Measurements from ENCODE around the gene PPP1R1B. TPM values are rescaled to one million over a fixed set of nuclear protein-coding genes. Genes with fewer than 3 reads are reported as not detected.

The PPP1R1B gene
- total RNA-seq, 1 donor from 2014 or later = 0.12 TPM

DNA sequence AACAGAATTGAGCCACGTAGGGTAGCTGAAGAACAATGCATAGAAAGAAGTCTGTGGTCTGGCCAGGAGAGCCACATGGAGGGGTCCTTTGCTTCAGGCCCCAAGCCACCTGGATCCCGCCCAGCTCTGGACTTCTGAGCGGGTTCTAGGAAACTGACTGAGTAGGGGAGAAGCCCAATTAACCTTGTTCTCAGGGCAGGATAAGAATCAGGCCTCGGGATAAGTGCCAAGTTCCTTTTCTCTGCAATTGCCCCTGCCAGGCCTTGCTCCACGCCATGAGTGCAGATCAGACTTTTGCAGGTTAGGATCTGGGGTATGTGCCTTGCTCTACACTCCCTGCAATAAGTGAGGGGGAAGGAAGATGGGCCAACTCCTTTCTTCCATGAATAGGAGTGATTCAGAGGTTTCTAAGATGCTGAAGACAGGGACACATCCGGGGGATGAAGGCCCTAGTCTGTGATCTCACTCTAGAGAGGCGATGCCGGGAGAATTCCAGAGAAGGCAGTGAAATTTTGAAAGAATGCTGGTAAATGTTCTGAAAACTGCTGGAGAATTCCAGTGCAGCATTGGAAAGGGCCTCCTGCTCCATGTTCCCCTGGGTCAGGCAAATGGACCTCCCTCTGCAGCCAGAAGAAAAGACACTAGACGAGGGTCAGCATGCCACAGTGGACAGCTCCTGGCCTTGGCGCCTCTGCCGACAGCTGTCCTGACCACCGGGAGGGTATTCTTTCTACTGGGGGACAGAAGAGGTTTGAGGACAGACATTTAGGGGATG, 24.8 kb upstream of the PPP1R1B start:
- Mint-ChIP-seq H3K36me3 (ENCODE audit: low read depth) (no peaks in the 10 kb centered on the region), H3K27ac (ENCODE audit: unreplicated experiment) (no peak overlapping the region), H3K4me3 (ENCODE audit: unreplicated experiment) (no peak overlapping the region), H3K9me3 (ENCODE audit: low read depth) (no peaks in the 10 kb centered on the region), H3K27me3 (ENCODE audit: low read depth) (peaks cover 70% of the 10 kb centered on the region), H3K4me1 (ENCODE audit: low read depth) (peaks cover 8% of the 10 kb centered on the region)
- TF ChIP-seq, protein P1, sequence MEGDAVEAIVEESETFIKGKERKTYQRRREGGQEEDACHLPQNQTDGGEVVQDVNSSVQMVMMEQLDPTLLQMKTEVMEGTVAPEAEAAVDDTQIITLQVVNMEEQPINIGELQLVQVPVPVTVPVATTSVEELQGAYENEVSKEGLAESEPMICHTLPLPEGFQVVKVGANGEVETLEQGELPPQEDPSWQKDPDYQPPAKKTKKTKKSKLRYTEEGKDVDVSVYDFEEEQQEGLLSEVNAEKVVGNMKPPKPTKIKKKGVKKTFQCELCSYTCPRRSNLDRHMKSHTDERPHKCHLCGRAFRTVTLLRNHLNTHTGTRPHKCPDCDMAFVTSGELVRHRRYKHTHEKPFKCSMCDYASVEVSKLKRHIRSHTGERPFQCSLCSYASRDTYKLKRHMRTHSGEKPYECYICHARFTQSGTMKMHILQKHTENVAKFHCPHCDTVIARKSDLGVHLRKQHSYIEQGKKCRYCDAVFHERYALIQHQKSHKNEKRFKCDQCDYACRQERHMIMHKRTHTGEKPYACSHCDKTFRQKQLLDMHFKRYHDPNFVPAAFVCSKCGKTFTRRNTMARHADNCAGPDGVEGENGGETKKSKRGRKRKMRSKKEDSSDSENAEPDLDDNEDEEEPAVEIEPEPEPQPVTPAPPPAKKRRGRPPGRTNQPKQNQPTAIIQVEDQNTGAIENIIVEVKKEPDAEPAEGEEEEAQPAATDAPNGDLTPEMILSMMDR (IDR thresholded peaks at IDR 0.05) = no peak
- DNase-seq (ENCODE audit: low spot score) = no peak

DNA sequence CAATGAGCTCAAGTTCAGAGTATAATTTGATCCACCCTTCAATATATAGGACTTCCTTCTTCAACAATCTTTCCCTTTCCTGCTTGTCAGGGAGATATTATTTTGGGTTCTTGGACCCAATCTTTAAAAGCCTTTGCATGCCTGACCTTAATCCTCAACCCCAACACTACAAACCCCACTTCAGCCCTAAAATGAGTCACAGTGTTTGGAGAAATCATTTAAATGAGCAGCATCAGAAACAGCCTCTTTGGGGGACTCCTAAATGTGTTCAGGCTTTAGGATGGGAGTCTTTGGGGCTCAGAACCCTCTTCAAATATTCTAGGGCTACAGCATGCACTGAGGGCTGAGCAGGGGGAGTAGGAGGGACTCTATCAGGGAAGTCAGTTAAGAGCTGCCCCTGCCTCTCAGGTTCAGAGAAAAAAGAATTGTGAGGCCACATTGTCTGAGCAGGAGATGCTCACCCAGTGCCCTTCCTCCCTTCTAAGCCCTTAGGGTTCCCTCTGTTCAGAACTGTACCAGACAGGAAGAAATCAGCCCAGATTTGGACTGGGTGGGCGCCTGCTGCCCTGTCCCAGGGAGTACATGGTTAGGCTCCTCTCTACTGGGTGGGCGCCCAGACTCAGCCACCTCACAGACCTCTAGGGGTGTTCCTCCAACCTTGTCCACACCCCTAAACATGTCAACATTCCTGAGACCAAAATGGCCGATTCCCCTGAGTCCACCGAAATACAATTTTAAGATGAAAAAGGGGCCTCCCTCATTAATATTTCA, 24.0 kb upstream of the PPP1R1B start:
- no peak overlapping the region for H3K4me3 Mint-ChIP-seq (ENCODE audit: unreplicated experiment)
- H3K27ac Mint-ChIP-seq (ENCODE audit: unreplicated experiment) = no peak overlapping the region
- peaks cover 7% of the 10 kb centered on the region for H3K4me1 Mint-ChIP-seq (ENCODE audit: low read depth)
- TF ChIP-seq, protein P1 (IDR thresholded peaks at IDR 0.05) = no peak
- no peak for DNase-seq (ENCODE audit: low spot score)
- H3K27me3 Mint-ChIP-seq (ENCODE audit: low read depth) = peaks cover 68% of the 10 kb centered on the region
- H3K9me3 Mint-ChIP-seq (ENCODE audit: low read depth) = no peaks in the 10 kb centered on the region
- no peaks in the 10 kb centered on the region for H3K36me3 Mint-ChIP-seq (ENCODE audit: low read depth)

DNA sequence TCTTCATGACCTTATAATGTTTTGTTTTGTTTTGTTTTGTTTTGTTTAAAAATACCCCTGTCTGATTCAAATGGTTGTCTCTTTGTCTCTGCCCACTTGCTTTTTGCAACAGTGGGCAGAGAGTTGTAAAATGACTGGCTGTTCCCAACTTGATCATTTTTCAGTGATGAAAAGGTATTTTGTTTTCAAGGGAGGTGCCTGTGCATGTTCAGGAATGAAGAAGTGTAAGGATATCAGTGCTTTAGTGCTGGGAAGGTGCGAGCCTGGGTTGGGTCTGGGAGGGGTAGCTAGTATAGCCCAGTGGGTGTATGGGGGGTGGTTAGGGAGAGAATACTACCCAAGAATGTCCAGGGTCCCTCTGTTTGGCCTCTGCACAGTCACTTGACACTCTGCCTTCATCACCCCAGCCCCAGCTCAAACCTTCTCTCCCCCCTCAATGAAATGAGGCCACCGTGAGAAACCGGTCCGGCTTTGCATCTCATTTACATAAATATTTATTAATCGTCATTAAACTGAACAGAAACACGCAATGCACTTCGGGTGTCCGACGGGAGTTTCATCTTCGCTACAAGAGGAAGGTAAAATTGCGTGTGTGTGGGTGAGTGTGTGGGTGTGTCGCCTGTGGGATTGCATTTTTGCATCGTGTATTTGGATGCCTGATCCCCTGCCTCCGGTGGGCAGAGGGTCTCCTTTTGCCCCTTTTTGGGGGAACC, 23.3 kb upstream of the PPP1R1B start:
- no peak for DNase-seq (ENCODE audit: low spot score)
- H3K4me3 Mint-ChIP-seq (ENCODE audit: unreplicated experiment) = no peak overlapping the region
- no peaks in the 10 kb centered on the region for H3K36me3 Mint-ChIP-seq (ENCODE audit: low read depth)
- H3K4me1 Mint-ChIP-seq (ENCODE audit: low read depth) = peaks cover 7% of the 10 kb centered on the region
- TF ChIP-seq, protein P1 (IDR thresholded peaks at IDR 0.05) = no peak
- H3K27ac Mint-ChIP-seq (ENCODE audit: unreplicated experiment) = no peak overlapping the region
- peaks cover 62% of the 10 kb centered on the region for H3K27me3 Mint-ChIP-seq (ENCODE audit: low read depth)
- H3K9me3 Mint-ChIP-seq (ENCODE audit: low read depth) = no peaks in the 10 kb centered on the region

DNA sequence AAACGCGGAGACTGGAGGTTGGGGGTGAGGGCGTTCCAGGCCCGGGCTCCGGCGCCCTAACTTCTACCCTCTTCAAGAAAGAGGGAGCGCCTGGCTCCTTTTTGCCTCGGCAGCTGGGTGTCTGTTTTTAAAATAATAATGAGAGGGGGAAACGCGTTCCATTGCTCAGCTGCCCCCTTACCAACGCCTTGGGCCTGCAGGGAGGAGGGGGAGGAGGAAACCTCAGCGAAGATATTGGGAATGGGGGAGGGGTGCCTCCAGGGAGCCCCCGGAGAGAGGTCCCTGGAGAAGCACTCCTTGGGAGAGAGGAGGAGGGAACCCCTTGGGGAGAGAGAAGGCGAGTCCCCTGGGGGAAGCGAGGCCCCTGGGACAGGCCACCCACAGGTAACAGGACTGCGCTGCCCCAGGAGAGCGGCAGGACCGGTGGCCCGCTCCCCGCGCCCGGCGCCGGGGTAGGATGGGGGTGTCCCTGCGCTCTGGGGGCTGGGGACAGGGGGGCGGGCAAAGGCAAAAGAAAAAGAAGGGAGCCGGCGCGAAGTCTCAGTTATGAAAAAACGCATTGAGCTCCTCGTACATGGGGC, 21.8 kb upstream of the PPP1R1B start:
- H3K4me3 Mint-ChIP-seq (ENCODE audit: unreplicated experiment) = no peak overlapping the region
- H3K27ac Mint-ChIP-seq (ENCODE audit: unreplicated experiment) = no peak overlapping the region
- peaks cover 7% of the 10 kb centered on the region for H3K4me1 Mint-ChIP-seq (ENCODE audit: low read depth)
- H3K27me3 Mint-ChIP-seq (ENCODE audit: low read depth) = peaks cover 69% of the 10 kb centered on the region
- TF ChIP-seq, protein P1 (IDR thresholded peaks at IDR 0.05) = no peak
- no peaks in the 10 kb centered on the region for H3K9me3 Mint-ChIP-seq (ENCODE audit: low read depth)
- DNase-seq (ENCODE audit: low spot score) = no peak
- H3K36me3 Mint-ChIP-seq (ENCODE audit: low read depth) = no peaks in the 10 kb centered on the region

Data from chondrocyte (in vitro differentiated cells).